DND-41 (cell line): Measurements from ENCODE around the gene POLR2F.

ENCODE experiments used
- EZH2 ChIP-seq: IDR thresholded peaks from 3 replicates; pipeline ENCODE4 v1.6.1; 2012; ENCODE audit warnings: borderline replicate concordance, low read depth, mild to moderate bottlenecking, moderate library complexity, low read length, inconsistent platforms; ENCODE audit not compliant: severe bottlenecking
- TF ChIP-seq, protein P1 (sequence below): IDR thresholded peaks from 2 replicates; pipeline ENCODE4 v1.5.1; 2012; ENCODE audit warnings: borderline replicate concordance, low read length, moderate library complexity, mild to moderate bottlenecking; ENCODE audit not compliant: poor library complexity, severe bottlenecking; ENCODE audit errors: extremely low read depth

DNA sequence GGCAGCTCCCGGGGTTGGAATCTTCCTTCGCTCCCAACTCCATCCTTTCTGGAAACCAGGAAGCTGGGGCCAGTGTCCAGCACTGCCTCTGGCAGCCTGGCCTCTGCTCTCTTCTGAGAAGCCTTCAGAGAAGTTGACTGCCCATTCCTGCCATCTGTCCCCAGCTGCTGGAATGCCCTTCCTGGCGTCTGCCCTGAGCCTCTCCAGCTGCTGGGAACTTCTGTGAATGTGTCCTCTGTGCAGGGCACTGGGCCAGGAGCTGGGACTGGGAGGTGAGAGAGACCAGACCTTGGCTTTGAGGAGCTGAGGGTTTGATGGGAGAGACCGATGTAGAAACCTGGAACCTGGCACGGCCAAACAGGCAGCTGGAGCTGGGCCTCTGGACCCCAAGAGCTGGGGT is 36.8 kb downstream of the POLR2F start:
- TF ChIP-seq, protein P1, sequence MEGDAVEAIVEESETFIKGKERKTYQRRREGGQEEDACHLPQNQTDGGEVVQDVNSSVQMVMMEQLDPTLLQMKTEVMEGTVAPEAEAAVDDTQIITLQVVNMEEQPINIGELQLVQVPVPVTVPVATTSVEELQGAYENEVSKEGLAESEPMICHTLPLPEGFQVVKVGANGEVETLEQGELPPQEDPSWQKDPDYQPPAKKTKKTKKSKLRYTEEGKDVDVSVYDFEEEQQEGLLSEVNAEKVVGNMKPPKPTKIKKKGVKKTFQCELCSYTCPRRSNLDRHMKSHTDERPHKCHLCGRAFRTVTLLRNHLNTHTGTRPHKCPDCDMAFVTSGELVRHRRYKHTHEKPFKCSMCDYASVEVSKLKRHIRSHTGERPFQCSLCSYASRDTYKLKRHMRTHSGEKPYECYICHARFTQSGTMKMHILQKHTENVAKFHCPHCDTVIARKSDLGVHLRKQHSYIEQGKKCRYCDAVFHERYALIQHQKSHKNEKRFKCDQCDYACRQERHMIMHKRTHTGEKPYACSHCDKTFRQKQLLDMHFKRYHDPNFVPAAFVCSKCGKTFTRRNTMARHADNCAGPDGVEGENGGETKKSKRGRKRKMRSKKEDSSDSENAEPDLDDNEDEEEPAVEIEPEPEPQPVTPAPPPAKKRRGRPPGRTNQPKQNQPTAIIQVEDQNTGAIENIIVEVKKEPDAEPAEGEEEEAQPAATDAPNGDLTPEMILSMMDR, result no peak
- TF ChIP-seq EZH2, result no peak
